ENCODE data around the gene EPM2A.

Gene EPM2A

GRCh38 chr6:145669627-145670034, 65.7 kb downstream of the EPM2A start:
- DNase-seq (ENCODE audit: low read depth), result no peak
- TF ChIP-seq POLR2A (IDR thresholded peaks at IDR 0.05; ENCODE audit: extremely low read depth, insufficient read length), result no peak
- no peak for TF ChIP-seq CTCF (IDR thresholded peaks at IDR 0.05; ENCODE audit: low read depth, low read length)
- TF ChIP-seq MAX (IDR thresholded peaks at IDR 0.05; ENCODE audit: low read depth, low read length), result no peak
- no peak for TF ChIP-seq MYC (IDR thresholded peaks at IDR 0.05; ENCODE audit: low read depth, low read length)
- H3K4me3 ChIP-seq (ENCODE audit: low read depth, low read length), result no peak overlapping the region

GRCh38 chr6:145668844-145669243, 66.5 kb downstream of the EPM2A start:
- no peak for DNase-seq (ENCODE audit: low read depth)
- no peak overlapping the region for H3K4me3 ChIP-seq (ENCODE audit: low read depth, low read length)
- TF ChIP-seq MYC (IDR thresholded peaks at IDR 0.05; ENCODE audit: low read depth, low read length), result no peak
- TF ChIP-seq POLR2A (IDR thresholded peaks at IDR 0.05; ENCODE audit: extremely low read depth, insufficient read length), result no peak
- TF ChIP-seq MAX (IDR thresholded peaks at IDR 0.05; ENCODE audit: low read depth, low read length), result no peak
- no peak for TF ChIP-seq CTCF (IDR thresholded peaks at IDR 0.05; ENCODE audit: low read depth, low read length)

GRCh38 chr6:145660676-145661075, 74.6 kb downstream of the EPM2A start:
- H3K4me3 ChIP-seq (ENCODE audit: low read depth, low read length), result no peak overlapping the region
- DNase-seq (ENCODE audit: low read depth), result no peak
- no peak for TF ChIP-seq POLR2A (IDR thresholded peaks at IDR 0.05; ENCODE audit: extremely low read depth, insufficient read length)
- TF ChIP-seq MAX (IDR thresholded peaks at IDR 0.05; ENCODE audit: low read depth, low read length), result no peak
- no peak for TF ChIP-seq MYC (IDR thresholded peaks at IDR 0.05; ENCODE audit: low read depth, low read length)
- no peak for TF ChIP-seq CTCF (IDR thresholded peaks at IDR 0.05; ENCODE audit: low read depth, low read length)

GRCh38 chr6:145656128-145656527, 79.2 kb downstream of the EPM2A start:
- H3K4me3 ChIP-seq (ENCODE audit: low read depth, low read length), result no peak overlapping the region
- no peak for DNase-seq (ENCODE audit: low read depth)
- TF ChIP-seq MYC (IDR thresholded peaks at IDR 0.05; ENCODE audit: low read depth, low read length), result no peak
- no peak for TF ChIP-seq MAX (IDR thresholded peaks at IDR 0.05; ENCODE audit: low read depth, low read length)
- no peak for TF ChIP-seq CTCF (IDR thresholded peaks at IDR 0.05; ENCODE audit: low read depth, low read length)
- no peak for TF ChIP-seq POLR2A (IDR thresholded peaks at IDR 0.05; ENCODE audit: extremely low read depth, insufficient read length)

- H3K4me3 ChIP-seq (ENCODE audit: low read depth, low read length), result no peak overlapping the region
- TF ChIP-seq CTCF (IDR thresholded peaks at IDR 0.05; ENCODE audit: low read depth, low read length), result no peak
- TF ChIP-seq MAX (IDR thresholded peaks at IDR 0.05; ENCODE audit: low read depth, low read length), result no peak
- no peak for TF ChIP-seq MYC (IDR thresholded peaks at IDR 0.05; ENCODE audit: low read depth, low read length)
- no peak for TF ChIP-seq POLR2A (IDR thresholded peaks at IDR 0.05; ENCODE audit: extremely low read depth, insufficient read length)
- DNase-seq (ENCODE audit: low read depth), result no peak
Measured at GRCh38 chr6:145652572-145652971, 82.7 kb downstream of the EPM2A start.

- H3K4me3 ChIP-seq (ENCODE audit: low read depth, low read length), result no peak overlapping the region
- TF ChIP-seq POLR2A (IDR thresholded peaks at IDR 0.05; ENCODE audit: extremely low read depth, insufficient read length), result no peak
- no peak for DNase-seq (ENCODE audit: low read depth)
Measured at GRCh38 chr6:145651988-145652387, 83.3 kb downstream of the EPM2A start.
